GM18505 (cell line): ENCODE measurements around the gene PCDHA8.
"Not testable (repeated sequence)": the region's sequence is repeated elsewhere in the genome, so short reads cannot be mapped to it uniquely, and the experiment has no call there.

Source experiments
- ATAC-seq: cut with Tn5 transposase; IDR thresholded peaks from one replicate; pipeline ENCODE4 v1.9.1; 2021; ENCODE audit not compliant: unreplicated experiment
- POLR2A ChIP-seq: IDR thresholded peaks from 4 replicates; pipeline ENCODE4 v1.6.1; 2011; ENCODE audit warnings: borderline replicate concordance; ENCODE audit not compliant: insufficient read depth, insufficient read length; ENCODE audit errors: extremely low read depth

Gene PCDHA8

GRCh38 chr5:140821375-140822280 is 19.4 kb upstream of the PCDHA8 start, which contains the start of gene PCDHA5:
Gene PCDHA5 (plus strand): TSS chr5:140821613.
- TF ChIP-seq POLR2A, result no peak
- ATAC-seq, result no peak

DNA sequence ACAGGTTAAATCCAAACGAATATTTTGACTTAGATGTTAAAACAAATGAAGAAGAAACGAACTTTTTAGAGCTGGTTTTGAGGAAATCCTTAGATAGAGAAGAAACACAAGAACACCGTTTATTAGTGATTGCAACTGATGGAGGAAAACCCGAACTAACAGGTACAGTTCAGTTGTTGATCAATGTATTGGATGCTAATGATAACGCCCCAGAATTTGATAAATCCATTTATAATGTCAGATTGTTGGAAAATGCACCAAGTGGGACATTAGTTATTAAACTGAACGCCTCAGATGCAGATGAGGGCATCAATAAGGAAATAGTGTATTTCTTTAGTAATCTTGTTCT is 18.7 kb upstream of the PCDHA8 start:
- TF ChIP-seq POLR2A, result no peak
- no peak for ATAC-seq

- ATAC-seq, result not testable (repeated sequence)
These were observed 18.0 kb upstream of the PCDHA8 start for GRCh38 chr5:140822969-140823368.

DNA sequence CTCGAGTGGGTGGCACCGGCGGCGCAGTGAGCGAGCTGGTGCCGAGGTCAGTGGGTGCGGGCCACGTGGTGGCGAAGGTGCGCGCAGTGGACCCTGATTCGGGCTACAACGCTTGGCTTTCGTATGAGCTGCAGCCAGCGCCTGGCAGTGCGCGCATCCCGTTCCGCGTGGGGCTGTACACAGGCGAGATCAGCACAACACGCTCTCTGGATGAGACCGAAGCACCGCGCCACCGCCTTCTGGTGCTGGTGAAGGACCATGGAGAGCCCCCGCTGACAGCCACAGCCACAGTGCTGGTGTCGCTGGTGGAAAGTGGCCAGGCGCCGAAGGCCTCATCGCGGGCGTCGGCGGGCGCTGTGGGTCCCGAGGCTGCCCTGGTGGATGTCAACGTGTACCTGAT is 17.5 kb upstream of the PCDHA8 start:
- no peak for ATAC-seq
- TF ChIP-seq POLR2A, result no peak

- TF ChIP-seq POLR2A, result no peak
- no peak for ATAC-seq
These were observed 13.2 kb upstream of the PCDHA8 start, which contains the start of gene PCDHA6 for GRCh38 chr5:140827704-140828361. Gene PCDHA6 (plus strand): TSS chr5:140827960. CDS start chr5:140828092, 132 bp downstream.

DNA sequence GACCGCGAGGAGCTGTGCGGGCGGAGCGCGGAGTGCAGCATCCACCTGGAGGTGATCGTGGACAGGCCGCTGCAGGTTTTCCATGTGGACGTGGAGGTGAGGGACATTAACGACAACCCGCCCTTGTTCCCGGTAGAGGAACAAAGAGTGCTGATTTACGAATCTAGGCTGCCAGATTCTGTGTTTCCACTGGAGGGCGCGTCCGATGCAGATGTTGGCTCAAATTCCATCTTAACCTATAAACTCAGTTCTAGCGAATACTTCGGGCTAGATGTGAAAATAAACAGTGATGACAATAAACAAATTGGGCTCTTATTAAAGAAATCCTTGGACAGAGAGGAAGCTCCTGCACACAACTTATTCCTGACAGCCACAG is 12.6 kb upstream of the PCDHA8 start:
- no peak for TF ChIP-seq POLR2A
- ATAC-seq, result no peak

GRCh38 chr5:140829511-140830501 is 11.2 kb upstream of the PCDHA8 start:
- not testable (repeated sequence) for ATAC-seq

- no peak for TF ChIP-seq POLR2A
- no peak for ATAC-seq
These were observed 7.0 kb upstream of the PCDHA8 start, which contains the start of gene PCDHA7 for GRCh38 chr5:140833993-140834392. Gene PCDHA7 (plus strand): TSS chr5:140834269. CDS start chr5:140834384, 115 bp downstream.

DNA sequence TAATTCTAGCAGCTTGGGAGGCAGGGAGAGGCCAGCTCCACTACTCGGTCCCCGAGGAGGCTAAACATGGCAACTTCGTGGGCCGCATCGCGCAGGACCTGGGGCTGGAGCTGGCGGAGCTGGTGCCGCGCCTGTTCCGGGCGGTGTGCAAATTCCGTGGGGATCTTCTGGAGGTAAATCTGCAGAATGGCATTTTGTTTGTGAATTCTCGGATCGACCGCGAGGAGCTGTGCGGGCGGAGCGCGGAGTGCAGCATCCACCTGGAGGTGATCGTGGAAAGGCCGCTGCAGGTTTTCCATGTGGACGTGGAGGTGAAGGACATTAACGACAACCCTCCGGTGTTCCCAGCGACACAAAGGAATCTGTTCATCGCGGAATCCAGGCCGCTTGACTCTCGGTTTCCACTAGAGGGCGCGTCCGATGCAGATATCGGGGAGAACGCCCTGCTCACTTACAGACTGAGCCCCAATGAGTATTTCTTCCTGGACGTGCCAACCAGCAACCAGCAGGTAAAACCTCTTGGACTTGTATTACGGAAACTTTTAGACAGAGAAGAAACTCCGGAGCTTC is 6.5 kb upstream of the PCDHA8 start:
- not testable (repeated sequence) for ATAC-seq

DNA sequence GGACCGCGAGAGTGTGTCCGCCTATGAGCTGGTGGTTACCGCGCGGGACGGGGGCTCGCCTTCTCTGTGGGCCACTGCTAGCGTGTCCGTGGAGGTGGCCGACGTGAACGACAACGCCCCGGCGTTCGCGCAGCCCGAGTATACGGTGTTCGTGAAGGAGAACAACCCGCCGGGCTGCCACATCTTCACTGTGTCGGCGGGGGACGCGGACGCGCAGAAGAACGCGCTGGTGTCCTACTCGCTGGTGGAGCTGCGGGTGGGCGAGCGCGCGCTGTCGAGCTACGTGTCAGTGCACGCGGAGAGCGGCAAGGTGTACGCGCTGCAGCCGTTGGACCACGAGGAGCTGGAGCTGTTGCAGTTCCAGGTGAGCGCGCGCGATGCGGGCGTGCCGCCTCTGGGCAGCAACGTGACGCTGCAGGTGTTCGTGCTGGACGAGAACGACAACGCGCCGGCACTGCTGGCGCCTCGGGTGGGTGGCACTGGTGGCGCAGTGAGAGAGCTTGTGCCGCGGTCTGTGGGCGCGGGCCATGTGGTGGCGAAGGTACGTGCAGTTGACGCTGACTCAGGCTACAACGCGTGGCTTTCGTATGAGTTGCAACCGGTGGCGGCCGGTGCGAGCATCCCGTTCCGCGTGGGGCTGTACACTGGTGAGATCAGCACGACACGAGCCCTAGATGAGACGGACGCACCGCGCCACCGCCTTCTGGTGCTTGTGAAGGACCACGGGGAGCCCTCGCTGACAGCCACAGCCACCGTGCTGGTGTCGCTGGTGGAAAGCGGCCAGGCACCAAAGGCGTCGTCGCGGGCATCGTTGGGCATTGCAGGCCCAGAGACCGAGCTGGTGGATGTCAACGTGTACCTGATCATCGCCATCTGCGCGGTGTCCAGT is 5.1 kb upstream of the PCDHA8 start:
- TF ChIP-seq POLR2A, result no peak
- ATAC-seq, result no peak

DNA sequence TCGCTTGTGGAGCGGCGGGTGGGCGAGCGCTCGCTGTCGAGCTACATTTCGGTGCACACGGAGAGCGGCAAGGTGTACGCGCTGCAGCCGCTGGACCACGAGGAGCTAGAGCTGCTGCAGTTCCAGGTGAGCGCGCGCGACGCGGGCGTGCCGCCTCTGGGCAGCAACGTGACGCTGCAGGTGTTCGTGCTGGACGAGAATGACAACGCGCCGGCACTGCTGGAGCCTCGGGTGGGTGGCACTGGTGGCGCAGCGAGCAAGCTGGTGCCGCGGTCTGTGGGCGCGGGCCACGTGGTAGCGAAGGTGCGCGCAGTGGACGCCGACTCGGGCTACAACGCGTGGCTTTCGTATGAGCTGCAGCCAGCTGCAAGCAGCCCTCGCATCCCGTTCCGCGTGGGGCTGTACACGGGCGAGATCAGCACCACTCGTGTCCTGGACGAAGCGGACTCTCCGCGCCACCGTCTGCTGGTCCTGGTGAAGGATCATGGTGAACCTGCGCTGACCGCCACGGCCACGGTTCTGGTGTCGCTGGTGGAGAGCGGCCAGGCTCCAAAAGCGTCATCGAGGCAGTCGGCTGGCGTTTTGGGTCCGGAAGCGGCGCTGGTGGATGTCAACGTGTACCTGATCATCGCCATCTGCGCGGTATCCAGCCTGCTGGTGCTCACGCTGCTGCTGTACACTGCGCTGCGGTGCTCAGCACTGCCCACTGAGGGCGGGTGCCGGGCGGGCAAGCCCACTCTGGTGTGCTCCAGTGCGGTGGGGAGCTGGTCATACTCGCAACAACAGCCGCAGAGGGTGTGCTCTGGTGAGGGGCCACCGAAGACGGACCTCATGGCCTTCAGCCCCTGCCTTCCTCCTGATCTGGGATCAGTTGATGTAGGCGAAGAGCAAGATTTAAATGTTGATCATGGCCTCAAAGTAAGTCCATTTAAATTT is 2.1 kb downstream of the PCDHA8 start:
- TF ChIP-seq POLR2A, result no peak
- no peak for ATAC-seq

GRCh38 chr5:140848139-140849102 is 7.4 kb downstream of the PCDHA8 start, which contains the start of gene PCDHA9:
Gene PCDHA9 (plus strand): TSS chr5:140848382. CDS start chr5:140848496, 114 bp downstream.
- not testable (repeated sequence) for ATAC-seq

DNA sequence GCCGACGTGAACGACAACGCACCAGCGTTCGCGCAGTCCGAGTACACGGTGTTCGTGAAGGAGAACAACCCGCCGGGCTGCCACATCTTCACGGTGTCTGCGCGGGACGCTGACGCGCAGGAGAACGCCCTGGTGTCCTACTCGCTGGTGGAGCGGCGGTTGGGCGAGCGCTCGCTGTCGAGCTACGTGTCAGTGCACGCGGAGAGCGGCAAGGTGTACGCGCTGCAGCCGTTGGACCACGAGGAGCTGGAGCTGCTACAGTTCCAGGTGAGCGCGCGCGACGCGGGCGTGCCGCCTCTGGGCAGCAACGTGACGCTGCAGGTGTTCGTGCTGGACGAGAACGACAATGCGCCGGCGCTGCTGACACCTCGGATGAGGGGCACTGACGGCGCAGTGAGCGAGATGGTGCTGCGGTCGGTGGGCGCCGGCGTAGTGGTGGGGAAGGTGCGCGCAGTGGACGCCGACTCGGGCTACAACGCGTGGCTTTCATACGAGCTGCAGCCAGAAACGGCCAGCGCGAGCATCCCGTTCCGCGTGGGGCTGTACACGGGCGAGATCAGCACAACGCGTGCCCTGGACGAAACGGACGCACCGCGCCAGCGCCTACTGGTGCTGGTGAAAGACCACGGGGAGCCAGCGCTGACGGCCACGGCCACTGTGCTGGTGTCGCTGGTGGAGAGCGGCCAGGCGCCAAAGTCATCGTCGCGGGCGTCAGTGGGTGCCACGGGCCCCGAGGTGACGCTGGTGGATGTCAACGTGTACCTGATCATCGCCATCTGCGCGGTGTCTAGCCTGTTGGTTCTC is 9.0 kb downstream of the PCDHA8 start:
- not testable (repeated sequence) for ATAC-seq
